T follicular helper cell (primary cell): ENCODE results near the gene KLF7.

ENCODE experiments used
- DNase-seq: peaks from one replicate; pipeline ENCODE4 v3.0.0-alpha.2; 2020; ENCODE audit warnings: low read depth

Gene KLF7

GRCh38 chr2:207123776-207124391, 41.9 kb downstream of the KLF7 start:
- DNase-seq: no peak

- no peak for DNase-seq
Observed at GRCh38 chr2:207123335-207123744, 42.4 kb downstream of the KLF7 start.

- DNase-seq: no peak
Observed at GRCh38 chr2:207122651-207123334, 43.0 kb downstream of the KLF7 start.

- no peak for DNase-seq
Observed at GRCh38 chr2:207121784-207122183, 44.0 kb downstream of the KLF7 start.

- no peak for DNase-seq
Observed at GRCh38 chr2:207119048-207119447, 46.7 kb downstream of the KLF7 start.

GRCh38 chr2:207117668-207118067, 48.1 kb downstream of the KLF7 start:
- no peak for DNase-seq

- DNase-seq: no peak
Observed at GRCh38 chr2:207115715-207116364, 49.9 kb downstream of the KLF7 start.

- no peak for DNase-seq
Observed at GRCh38 chr2:207113414-207113813, 52.3 kb downstream of the KLF7 start.

- no peak for DNase-seq
Observed at GRCh38 chr2:207112785-207113184, 53.0 kb downstream of the KLF7 start.

GRCh38 chr2:207112383-207112782, 53.4 kb downstream of the KLF7 start:
- no peak for DNase-seq

- DNase-seq: no peak
Observed at GRCh38 chr2:207111757-207112156, 54.0 kb downstream of the KLF7 start.

- no peak for DNase-seq
Observed at GRCh38 chr2:207110715-207111114, 55.0 kb downstream of the KLF7 start.

GRCh38 chr2:207110310-207110709, 55.4 kb downstream of the KLF7 start:
- no peak for DNase-seq

- no peak for DNase-seq
Observed at GRCh38 chr2:207109768-207110167, 56.0 kb downstream of the KLF7 start.

GRCh38 chr2:207108440-207108839, 57.3 kb downstream of the KLF7 start:
- DNase-seq: no peak

GRCh38 chr2:207107551-207107950, 58.2 kb downstream of the KLF7 start:
- no peak for DNase-seq

- DNase-seq: no peak
Observed at GRCh38 chr2:207107131-207107530, 58.6 kb downstream of the KLF7 start.

- DNase-seq: no peak
Observed at GRCh38 chr2:207103132-207103531, 62.6 kb downstream of the KLF7 start.

- no peak for DNase-seq
Observed at GRCh38 chr2:207101984-207102383, 63.8 kb downstream of the KLF7 start.

GRCh38 chr2:207097278-207097677, 68.5 kb downstream of the KLF7 start:
- DNase-seq: no peak

GRCh38 chr2:207095963-207096362, 69.8 kb downstream of the KLF7 start:
- DNase-seq: no peak

GRCh38 chr2:207093234-207093633, 72.5 kb downstream of the KLF7 start:
- no peak for DNase-seq

- no peak for DNase-seq
Observed at GRCh38 chr2:207092818-207093217, 72.9 kb downstream of the KLF7 start.
